Activated CD4-positive, alpha-beta T cell treated with anti-CD3 and anti-CD28 coated beads for 24 hours (primary cell): ENCODE data around the gene CTSG.
"Not testable (repeated sequence)": the region's sequence is repeated elsewhere in the genome, so short reads cannot be mapped to it uniquely, and the experiment has no call there.

Source experiments
- DNase-seq, 2 donors: peaks; one replicate each; pipeline ENCODE4 v3.0.0-alpha.2; 2020; ENCODE audit warnings: low read depth in 2 of 2

CTSG gene

DNA sequence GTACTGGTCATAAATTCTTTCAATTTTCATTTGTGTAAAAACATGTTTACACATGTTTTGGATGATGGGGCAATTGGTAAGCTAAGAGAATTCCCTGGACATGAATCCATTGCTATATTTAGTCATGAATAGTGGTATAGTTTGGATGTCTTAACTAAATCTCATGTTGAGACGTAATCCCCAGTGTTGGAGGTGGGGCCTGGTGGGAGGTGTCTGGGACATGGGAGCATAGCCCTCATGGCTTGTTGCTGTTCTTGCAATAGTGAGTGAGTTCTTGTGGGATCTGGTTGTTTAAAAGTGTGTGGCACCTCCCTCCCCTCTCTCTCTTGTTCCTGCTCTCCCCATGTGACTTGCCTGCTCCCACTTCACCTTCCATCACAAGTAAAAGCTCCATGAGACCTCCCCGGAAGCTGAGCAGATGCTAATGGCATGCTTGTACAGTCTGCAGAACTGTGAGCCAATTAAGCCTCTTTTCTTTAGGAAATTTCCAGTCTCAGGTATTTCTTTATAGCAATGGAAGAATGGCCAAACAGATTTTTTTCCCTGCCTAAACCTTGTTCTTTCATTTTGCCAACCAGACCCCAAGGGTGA lies 33.6 kb downstream of the CTSG start:
- no peak for DNase-seq

GRCh38 chr14:24535737-24536136 lies 40.3 kb downstream of the CTSG start:
- no peak for DNase-seq

- DNase-seq = no peak
These were observed 41.8 kb downstream of the CTSG start for GRCh38 chr14:24534286-24534685.

DNA sequence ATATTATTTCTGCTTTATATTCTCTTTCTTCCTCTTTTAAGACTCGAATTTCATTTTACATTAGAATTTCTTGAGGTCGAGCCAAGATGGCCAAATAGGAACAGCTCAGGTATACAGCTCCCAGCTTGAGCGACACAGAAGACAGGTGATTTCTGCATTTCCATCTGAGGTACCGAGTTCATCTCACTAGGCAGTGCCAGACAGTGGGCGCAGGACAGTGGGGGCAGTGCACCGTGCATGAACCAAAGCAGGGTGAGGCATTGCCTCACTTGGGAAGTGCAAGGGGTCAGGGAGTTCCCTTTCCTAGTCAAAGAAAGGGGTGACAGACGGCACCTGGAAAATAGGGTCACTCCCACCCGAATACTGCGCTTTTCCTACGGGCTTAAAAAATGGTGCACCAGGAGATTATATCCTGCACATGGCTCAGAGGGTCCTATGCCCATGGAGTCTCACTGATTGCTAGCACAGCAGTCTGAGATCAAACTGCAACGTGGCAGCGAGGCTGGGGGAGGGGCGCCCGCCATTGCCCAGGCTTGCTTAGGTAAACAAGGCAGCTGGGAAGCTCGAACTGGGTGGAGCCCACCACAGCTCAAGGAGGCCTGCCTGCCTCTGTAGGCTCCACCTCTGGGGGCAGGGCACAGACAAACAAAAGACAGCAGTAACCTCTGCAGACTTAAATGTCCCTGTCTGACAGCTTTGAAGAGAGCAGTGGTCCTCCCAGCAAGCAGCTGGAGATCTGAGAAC lies 50.0 kb downstream of the CTSG start:
- not testable (repeated sequence) for DNase-seq
